Endodermal cell (in vitro differentiated cells): ENCODE results near the gene RSPO3. TPM values are rescaled to one million over a fixed set of nuclear protein-coding genes. Genes with fewer than 3 reads are reported as not detected.
A peak's percentile ranks its signal among the peaks of the same experiment; 100 is the strongest.

Experiments
- DNase-seq: peaks from one replicate; pipeline ENCODE4 v3.0.0-alpha.2; 2017
- H3K27ac ChIP-seq: 2 replicates; pipeline ENCODE4 v1.5.1; 2013; ENCODE audit warnings: mild to moderate bottlenecking, low read depth, low read length, moderate library complexity
- H3K27me3 ChIP-seq: 2 replicates; pipeline ENCODE4 v1.6.1; 2013; ENCODE audit warnings: mild to moderate bottlenecking, low read length, moderate library complexity; ENCODE audit not compliant: insufficient read depth, control insufficient read depth, poor library complexity, severe bottlenecking
- H3K36me3 ChIP-seq: 2 replicates; pipeline ENCODE4 v1.7.0; 2013; ENCODE audit warnings: mild to moderate bottlenecking, low read length, moderate library complexity; ENCODE audit not compliant: control insufficient read depth, insufficient read depth
- H3K4me1 ChIP-seq: one replicate; pipeline ENCODE4 v1.7.0; 2013; ENCODE audit warnings: low read length; ENCODE audit not compliant: control insufficient read depth, insufficient read depth
- H3K4me3 ChIP-seq: 2 replicates; pipeline ENCODE4 v1.5.1; 2013; ENCODE audit warnings: mild to moderate bottlenecking, low read length, moderate library complexity
- H3K9ac ChIP-seq: 2 replicates; pipeline ENCODE4 v1.6.1; 2013; ENCODE audit warnings: mild to moderate bottlenecking, low read length, moderate library complexity; ENCODE audit not compliant: poor library complexity, severe bottlenecking; ENCODE audit errors: extremely low read depth
- H3K9me3 ChIP-seq: 2 replicates; pipeline ENCODE4 v1.6.1; 2013; ENCODE audit warnings: mild to moderate bottlenecking, low read length, moderate library complexity; ENCODE audit not compliant: control insufficient read depth
- H3K27ac Mint-ChIP-seq: 2 replicates; pipeline ENCODE4 v1.8.0; 2020; ENCODE audit warnings: mixed read lengths
- H3K27me3 Mint-ChIP-seq: 2 replicates; pipeline ENCODE4 v1.8.0; 2021; ENCODE audit warnings: mild to moderate bottlenecking, mixed read lengths; ENCODE audit not compliant: insufficient read depth
- H3K36me3 Mint-ChIP-seq: 2 replicates; pipeline ENCODE4 v1.8.0; 2020; ENCODE audit warnings: low read depth, mixed read lengths
- H3K4me1 Mint-ChIP-seq: 2 replicates; pipeline ENCODE4 v1.8.0; 2020; ENCODE audit warnings: mixed read lengths
- H3K4me3 Mint-ChIP-seq: 2 replicates; pipeline ENCODE4 v1.8.0; 2020; ENCODE audit warnings: mild to moderate bottlenecking, moderate library complexity, mixed read lengths
- H3K9me3 Mint-ChIP-seq: 2 replicates; pipeline ENCODE4 v1.8.0; 2020; ENCODE audit warnings: mild to moderate bottlenecking, mixed read lengths
- WGBS, 2 experiments: methylation state at CpG; one replicate each; pipeline versions ENCODE4 v1.1.5 to v1.1.7; 2013; ENCODE audit warnings: missing lambda C conversion rate in 2 of 2, mixed read lengths in 1 of 2; ENCODE audit not compliant: insufficient coverage in 1 of 2, insufficient read length in 1 of 2; 5-methylcytosine and 5-hydroxymethylcytosine counted together
- total RNA-seq, 2 donors: library from RNA; stranded (reverse); fragmentation: NEBNext Ultra II Directional in 1 of 2; extraction: Animal tissue kit (Norgen Biotek cat#: 25700) in 1 of 2; gene quantifications; 2 replicates in 1 of 2; 3 replicates in 1 of 2; pipeline ENCODE4 v1.2.1, GENCODE V29; 2021
- TF ChIP-seq, protein P1 (sequence below): fragments of 200-600 bp; sonication (generic); conservative IDR thresholded peaks from 2 replicates; pipeline ENCODE4 v1.5.0; 2021; ENCODE audit warnings: antibody characterized with exemption, mild to moderate bottlenecking

Gene RSPO3
- total RNA-seq, 2 donors from 2014 or later = 0.20 to 0.31 TPM

DNA sequence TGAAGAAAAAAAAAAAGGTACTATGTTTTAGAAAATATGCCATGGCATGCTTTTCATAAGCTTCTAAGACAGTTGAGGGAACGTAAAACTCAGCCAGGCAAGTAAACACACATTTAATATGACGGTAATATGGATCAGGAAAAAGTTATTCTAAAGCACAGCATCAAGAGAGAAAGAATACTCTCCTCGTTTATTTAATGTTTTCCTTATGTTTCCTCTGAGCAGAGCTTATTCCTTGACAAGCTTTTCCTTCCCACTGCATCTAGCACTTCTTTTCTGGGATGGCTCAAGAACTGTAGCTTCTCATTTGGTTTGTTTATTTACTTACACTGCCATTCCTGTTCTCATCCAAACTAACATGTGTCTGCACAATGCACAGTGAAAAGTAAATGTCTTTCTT, 2.7 kb upstream of the RSPO3 start:
- no peak for DNase-seq
- H3K9me3 ChIP-seq = no peaks in the 10 kb centered on the region

DNA sequence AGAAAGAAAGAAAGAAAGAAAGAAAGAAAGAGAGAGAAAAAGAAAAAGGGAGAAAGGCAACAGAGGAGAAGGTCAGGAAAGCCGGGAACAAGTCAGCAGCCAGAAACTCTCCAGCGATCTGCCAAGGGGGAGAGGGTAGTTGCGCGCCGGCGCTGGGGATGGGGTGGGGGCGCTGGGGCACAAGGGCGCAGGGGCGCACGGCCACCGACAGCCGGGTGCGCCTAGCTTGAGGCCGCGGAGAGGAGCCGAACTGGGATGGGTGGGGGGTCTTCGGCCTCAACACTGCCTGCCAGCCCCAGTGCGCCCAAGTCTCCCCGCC, 533 bp upstream of the RSPO3 start:
- H3K9ac ChIP-seq = no peak overlapping the region
- no peaks in the 10 kb centered on the region for H3K9me3 Mint-ChIP-seq
- peaks cover 9% of the 10 kb centered on the region for H3K4me1 ChIP-seq
- no peaks in the 10 kb centered on the region for H3K36me3 ChIP-seq
- H3K4me3 ChIP-seq = peak overlapping the region; percentile 67
- peaks cover 84% of the 10 kb centered on the region for H3K27me3 ChIP-seq
- H3K27ac ChIP-seq = no peak overlapping the region
- peak overlapping the region; percentile 54 for H3K4me3 Mint-ChIP-seq
- no peaks in the 10 kb centered on the region for H3K36me3 Mint-ChIP-seq
- DNase-seq = no peak
- peaks cover 83% of the 10 kb centered on the region for H3K27me3 Mint-ChIP-seq
- no peak overlapping the region for H3K27ac Mint-ChIP-seq
- TF ChIP-seq, protein P1, sequence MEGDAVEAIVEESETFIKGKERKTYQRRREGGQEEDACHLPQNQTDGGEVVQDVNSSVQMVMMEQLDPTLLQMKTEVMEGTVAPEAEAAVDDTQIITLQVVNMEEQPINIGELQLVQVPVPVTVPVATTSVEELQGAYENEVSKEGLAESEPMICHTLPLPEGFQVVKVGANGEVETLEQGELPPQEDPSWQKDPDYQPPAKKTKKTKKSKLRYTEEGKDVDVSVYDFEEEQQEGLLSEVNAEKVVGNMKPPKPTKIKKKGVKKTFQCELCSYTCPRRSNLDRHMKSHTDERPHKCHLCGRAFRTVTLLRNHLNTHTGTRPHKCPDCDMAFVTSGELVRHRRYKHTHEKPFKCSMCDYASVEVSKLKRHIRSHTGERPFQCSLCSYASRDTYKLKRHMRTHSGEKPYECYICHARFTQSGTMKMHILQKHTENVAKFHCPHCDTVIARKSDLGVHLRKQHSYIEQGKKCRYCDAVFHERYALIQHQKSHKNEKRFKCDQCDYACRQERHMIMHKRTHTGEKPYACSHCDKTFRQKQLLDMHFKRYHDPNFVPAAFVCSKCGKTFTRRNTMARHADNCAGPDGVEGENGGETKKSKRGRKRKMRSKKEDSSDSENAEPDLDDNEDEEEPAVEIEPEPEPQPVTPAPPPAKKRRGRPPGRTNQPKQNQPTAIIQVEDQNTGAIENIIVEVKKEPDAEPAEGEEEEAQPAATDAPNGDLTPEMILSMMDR = no peak
- H3K4me1 Mint-ChIP-seq = peaks cover 7% of the 10 kb centered on the region
- H3K9me3 ChIP-seq = no peaks in the 10 kb centered on the region
- WGBS, 2 experiments = 0 to 1% methylated on average over 5 to 19 of the region's 19 CpGs

More for the DNA sequence above, 2.7 kb upstream of the RSPO3 start:
- Mint-ChIP-seq H3K36me3 (no peaks in the 10 kb centered on the region), H3K27ac (no peak overlapping the region), H3K9me3 (no peaks in the 10 kb centered on the region), H3K4me3 (no peak overlapping the region), H3K4me1 (peaks cover 14% of the 10 kb centered on the region), H3K27me3 (peaks cover 76% of the 10 kb centered on the region)
- no peak overlapping the region for H3K27ac ChIP-seq
- H3K36me3 ChIP-seq = no peaks in the 10 kb centered on the region
- H3K4me3 ChIP-seq = no peak overlapping the region
- H3K4me1 ChIP-seq = peaks cover 9% of the 10 kb centered on the region
- WGBS, 2 experiments = 88 to 97% methylated on average over 3 of the region's 3 CpGs
- H3K27me3 ChIP-seq = peaks cover 63% of the 10 kb centered on the region
- TF ChIP-seq, protein P1 = no peak
- H3K9ac ChIP-seq = no peak overlapping the region

DNA sequence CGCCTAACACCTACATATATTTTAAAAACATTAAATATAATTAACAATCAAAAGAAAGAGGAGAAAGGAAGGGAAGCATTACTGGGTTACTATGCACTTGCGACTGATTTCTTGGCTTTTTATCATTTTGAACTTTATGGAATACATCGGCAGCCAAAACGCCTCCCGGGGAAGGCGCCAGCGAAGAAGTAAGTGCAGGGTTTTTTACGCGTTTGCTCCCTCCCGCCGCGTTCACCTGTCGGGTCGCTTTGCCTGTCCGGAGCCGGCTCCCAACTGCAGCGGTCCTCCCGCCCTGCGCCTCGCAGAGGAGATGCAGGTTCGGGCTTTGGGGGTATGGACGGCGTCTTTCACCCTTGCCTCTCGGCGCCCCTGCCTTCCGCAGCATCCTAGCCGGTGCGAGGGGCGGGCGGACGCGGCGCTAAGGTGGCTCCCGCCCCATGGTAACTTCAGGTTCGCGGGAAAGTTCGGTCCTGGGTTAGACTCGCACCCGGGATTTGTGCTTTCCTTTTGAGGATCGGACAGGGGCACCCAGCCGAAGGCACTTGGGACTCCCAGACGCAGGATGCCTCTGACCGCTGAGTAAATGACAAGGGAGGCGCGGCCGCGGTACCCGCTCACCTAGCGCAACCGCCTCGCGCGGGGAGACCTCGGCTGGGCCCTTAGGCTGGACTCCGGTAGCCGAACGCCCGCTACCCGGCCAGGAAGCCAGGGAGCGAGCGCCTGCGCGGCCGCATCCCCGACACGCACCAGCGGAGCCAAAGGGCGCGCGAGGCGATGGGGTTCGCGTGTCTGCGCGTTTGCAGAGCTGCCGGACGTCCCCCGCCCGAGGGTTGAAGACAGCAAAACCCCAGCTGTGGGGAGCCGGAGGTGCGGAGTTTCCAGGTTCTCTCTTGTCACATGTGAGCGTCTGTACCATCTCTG, 891 bp downstream of the RSPO3 start:
- Histone ChIP-seq H3K27ac (no peak overlapping the region), H3K9me3 (no peaks in the 10 kb centered on the region), H3K9ac (no peak overlapping the region), H3K4me3 (peak overlapping the region; percentile 80), H3K4me1 (peaks cover 9% of the 10 kb centered on the region), H3K27me3 (peaks cover 95% of the 10 kb centered on the region), H3K36me3 (no peaks in the 10 kb centered on the region)
- H3K27me3 Mint-ChIP-seq = peaks cover 82% of the 10 kb centered on the region
- peaks cover 7% of the 10 kb centered on the region for H3K4me1 Mint-ChIP-seq
- peak; percentile 80 for DNase-seq
- WGBS, 2 experiments = 0% methylated on average over 74 to 82 of the region's 82 CpGs
- no peaks in the 10 kb centered on the region for H3K36me3 Mint-ChIP-seq
- no peaks in the 10 kb centered on the region for H3K9me3 Mint-ChIP-seq
- peak overlapping the region; percentile 54 for H3K4me3 Mint-ChIP-seq
- H3K27ac Mint-ChIP-seq = no peak overlapping the region
- TF ChIP-seq, protein P1 = no peak
